Measurements from ENCODE around the gene SOX15. TPM values are rescaled to one million over a fixed set of nuclear protein-coding genes. Genes with fewer than 3 reads are reported as not detected.

SOX15 gene
- total and polyA plus RNA-seq, 2 of the 13 experiments (the other 11 are each of a cell fraction or from before 2014, with no cell fraction given) = 0.07 to 0.18 TPM

DNA sequence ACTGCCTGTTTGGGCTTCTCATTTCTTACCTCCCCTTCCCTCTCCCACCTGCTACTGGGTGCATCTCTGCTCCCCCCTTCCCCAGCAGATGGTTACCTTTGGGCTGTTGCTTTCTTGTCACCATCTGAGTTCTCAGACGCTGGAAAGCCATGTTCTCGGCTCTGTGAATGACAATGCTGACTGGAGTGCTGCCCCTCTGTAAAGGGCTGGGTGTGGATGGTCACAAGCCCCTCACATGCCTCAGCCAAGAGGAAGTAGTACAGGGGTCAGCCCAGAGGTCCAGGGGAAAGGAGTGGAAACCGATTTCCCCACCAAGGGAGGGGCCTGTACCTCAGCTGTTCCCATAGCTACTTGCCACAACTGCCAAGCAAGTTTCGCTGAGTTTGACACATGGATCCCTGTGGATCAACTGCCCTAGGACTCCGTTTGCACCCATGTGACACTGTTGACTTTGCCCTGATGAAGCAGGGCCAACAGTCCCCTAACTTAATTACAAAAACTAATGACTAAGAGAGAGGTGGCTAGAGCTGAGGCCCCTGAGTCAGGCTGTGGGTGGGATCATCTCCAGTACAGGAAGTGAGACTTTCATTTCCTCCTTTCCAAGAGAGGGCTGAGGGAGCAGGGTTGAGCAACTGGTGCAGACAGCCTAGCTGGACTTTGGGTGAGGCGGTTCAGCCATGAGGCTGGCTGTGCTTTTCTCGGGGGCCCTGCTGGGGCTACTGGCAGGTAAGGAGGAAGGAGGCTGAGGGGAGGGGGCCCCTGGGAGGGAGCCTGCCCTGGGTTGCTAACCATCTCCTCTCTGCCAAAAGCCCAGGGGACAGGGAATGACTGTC is 10.7 kb downstream of the SOX15 start, which contains the start of gene CD68 (continued):
- TF ChIP-seq ATF2 (CRISPR knock-in tag; IDR thresholded peaks at IDR 0.05) (peak; percentile 42; the same call in 1 of the 2 replicates), SMYD3 (CRISPR knock-in tag; IDR thresholded peaks at IDR 0.05) (no peak; the same call in 1 of the 2 replicates), PPARG (CRISPR knock-in tag; conservative IDR thresholded peaks at IDR 0.05) (peak; percentile 77), SCMH1 (CRISPR knock-in tag; IDR thresholded peaks at IDR 0.05; ENCODE audit: borderline replicate concordance) (no peak), ZFP41 (CRISPR knock-in tag; IDR thresholded peaks at IDR 0.05; ENCODE audit: borderline replicate concordance) (no peak), ZNF775 (CRISPR knock-in tag; IDR thresholded peaks at IDR 0.05; ENCODE audit: borderline replicate concordance) (no peak), HOXA9 (CRISPR knock-in tag; IDR thresholded peaks at IDR 0.05; ENCODE audit: borderline replicate concordance) (0 out of 2 replicates have a peak, but pooled peaks have one; percentile 39), ZNF614 (CRISPR knock-in tag; IDR thresholded peaks at IDR 0.05; ENCODE audit: borderline replicate concordance) (peak; percentile 77), ZMAT3 (CRISPR knock-in tag; conservative IDR thresholded peaks at IDR 0.05) (no peak), SIX4 (CRISPR knock-in tag; IDR thresholded peaks at IDR 0.05) (no peak), ZNF44 (CRISPR knock-in tag; IDR thresholded peaks at IDR 0.05) (peak; percentile 64), SKIL (CRISPR knock-in tag; IDR thresholded peaks at IDR 0.05; ENCODE audit: borderline replicate concordance) (no peak), ZNF883 (CRISPR knock-in tag; IDR thresholded peaks at IDR 0.05; ENCODE audit: not compliant biosample characterization) (peak; percentile 76), TERF1 (CRISPR knock-in tag; IDR thresholded peaks at IDR 0.05) (no peak), ZNF546 (CRISPR knock-in tag; conservative IDR thresholded peaks at IDR 0.05) (no peak), ZFYVE20 (CRISPR knock-in tag; IDR thresholded peaks at IDR 0.05; ENCODE audit: borderline replicate concordance, low read depth) (no peak), ZNF550 (CRISPR knock-in tag; IDR thresholded peaks at IDR 0.05; ENCODE audit: borderline replicate concordance) (no peak), SP4 (CRISPR knock-in tag; IDR thresholded peaks at IDR 0.05) (peak; percentile 39; the same call in 1 of the 2 replicates)
- TF ChIP-seq, protein P1, sequence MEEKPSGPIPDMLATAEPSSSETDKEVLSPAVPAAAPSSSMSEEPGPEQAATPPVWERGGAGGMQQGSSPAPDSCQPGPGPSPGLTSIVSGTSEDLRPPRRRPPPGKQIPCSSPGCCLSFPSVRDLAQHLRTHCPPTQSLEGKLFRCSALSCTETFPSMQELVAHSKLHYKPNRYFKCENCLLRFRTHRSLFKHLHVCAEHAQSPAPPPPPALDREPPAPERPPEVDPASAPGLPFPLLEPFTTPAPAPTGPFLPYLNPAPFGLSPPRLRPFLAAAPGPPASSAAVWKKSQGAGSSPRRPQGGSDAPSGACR (CRISPR knock-in tag; IDR thresholded peaks at IDR 0.05) = no peak
- TF ChIP-seq, protein P2, sequence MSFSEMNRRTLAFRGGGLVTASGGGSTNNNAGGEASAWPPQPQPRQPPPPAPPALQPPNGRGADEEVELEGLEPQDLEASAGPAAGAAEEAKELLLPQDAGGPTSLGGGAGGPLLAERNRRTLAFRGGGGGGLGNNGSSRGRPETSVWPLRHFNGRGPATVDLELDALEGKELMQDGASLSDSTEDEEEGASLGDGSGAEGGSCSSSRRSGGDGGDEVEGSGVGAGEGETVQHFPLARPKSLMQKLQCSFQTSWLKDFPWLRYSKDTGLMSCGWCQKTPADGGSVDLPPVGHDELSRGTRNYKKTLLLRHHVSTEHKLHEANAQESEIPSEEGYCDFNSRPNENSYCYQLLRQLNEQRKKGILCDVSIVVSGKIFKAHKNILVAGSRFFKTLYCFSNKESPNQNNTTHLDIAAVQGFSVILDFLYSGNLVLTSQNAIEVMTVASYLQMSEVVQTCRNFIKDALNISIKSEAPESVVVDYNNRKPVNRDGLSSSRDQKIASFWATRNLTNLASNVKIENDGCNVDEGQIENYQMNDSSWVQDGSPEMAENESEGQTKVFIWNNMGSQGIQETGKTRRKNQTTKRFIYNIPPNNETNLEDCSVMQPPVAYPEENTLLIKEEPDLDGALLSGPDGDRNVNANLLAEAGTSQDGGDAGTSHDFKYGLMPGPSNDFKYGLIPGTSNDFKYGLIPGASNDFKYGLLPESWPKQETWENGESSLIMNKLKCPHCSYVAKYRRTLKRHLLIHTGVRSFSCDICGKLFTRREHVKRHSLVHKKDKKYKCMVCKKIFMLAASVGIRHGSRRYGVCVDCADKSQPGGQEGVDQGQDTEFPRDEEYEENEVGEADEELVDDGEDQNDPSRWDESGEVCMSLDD (CRISPR knock-in tag; IDR thresholded peaks at IDR 0.05; ENCODE audit: borderline replicate concordance) = peak; percentile 29; the same call in 1 of the 2 replicates

All from HepG2 (cell line).